Caco-2 (cell line): Measurements from ENCODE around the gene PLEKHG5. TPM values are rescaled to one million over a fixed set of nuclear protein-coding genes. Genes with fewer than 3 reads are reported as not detected.

Experiments used
- BruUV-seq: library from RNA; stranded (reverse); fragments of 400-500 nt; replicated peaks from 2 replicates; lab custom pipeline; 2021; lab: Mats Ljungman, UMichigan
- CTCF ChIA-PET: fragments of 300-600 bp; sonication (Branson Sonifier 250); formaldehyde crosslinking; loops from one replicate; lab custom pipeline; 2022; ENCODE audit warnings: antibody characterized with exemption; lab: Charles Lee
- POLR2A ChIA-PET: fragments of 300-600 bp; sonication (Branson Sonifier 250); formaldehyde crosslinking; loops from one replicate; lab custom pipeline; 2022; ENCODE audit warnings: antibody characterized with exemption; lab: Charles Lee
- DNase-seq, 2 experiments: peaks; one replicate each; pipeline versions ENCODE4 v3.0.0 to v3.0.0-alpha.2; 2020 to 2022
- H3K27me3 ChIP-seq: replicated peaks from 2 replicates; pipeline ENCODE4 v1.6.0; 2011; ENCODE audit warnings: low read length; ENCODE audit not compliant: control insufficient read depth, insufficient read depth
- H3K36me3 ChIP-seq: 2 replicates; pipeline ENCODE4 v1.5.1; 2011; ENCODE audit warnings: low read length; ENCODE audit not compliant: control insufficient read depth, insufficient read depth
- H3K4me1 ChIP-seq: fragments of 250-450 bp; sonication (Bioruptor Pico); 2 replicates; pipeline ENCODE4 v1.5.1; 2020; ENCODE audit warnings: mild to moderate bottlenecking
- H3K4me3 ChIP-seq: 2 replicates; pipeline ENCODE4 v1.5.1; 2011; ENCODE audit warnings: low read depth, mild to moderate bottlenecking, control low read depth, low read length
- H3K9me3 ChIP-seq: fragments of 250-450 bp; sonication (Bioruptor Pico); 2 replicates; pipeline ENCODE4 v1.5.1; 2020; ENCODE audit warnings: mild to moderate bottlenecking, moderate library complexity
- H3K27ac Mint-ChIP-seq: one replicate; pipeline ENCODE4 v1.8.0; 2022; ENCODE audit warnings: mixed read lengths; ENCODE audit not compliant: unreplicated experiment
- H3K27me3 Mint-ChIP-seq: one replicate; pipeline ENCODE4 v1.8.0; 2022; ENCODE audit warnings: mixed read lengths; ENCODE audit not compliant: insufficient read depth, unreplicated experiment
- H3K36me3 Mint-ChIP-seq: one replicate; pipeline ENCODE4 v1.8.0; 2022; ENCODE audit warnings: mild to moderate bottlenecking, mixed read lengths; ENCODE audit not compliant: insufficient read depth, unreplicated experiment
- H3K4me1 Mint-ChIP-seq: one replicate; pipeline ENCODE4 v1.8.0; 2022; ENCODE audit warnings: low read depth, mixed read lengths; ENCODE audit not compliant: unreplicated experiment
- H3K4me3 Mint-ChIP-seq: one replicate; pipeline ENCODE4 v1.8.0; 2022; ENCODE audit warnings: mild to moderate bottlenecking, moderate library complexity, mixed read lengths; ENCODE audit not compliant: unreplicated experiment
- H3K9me3 Mint-ChIP-seq: one replicate; pipeline ENCODE4 v1.8.0; 2022; ENCODE audit warnings: mixed read lengths; ENCODE audit not compliant: unreplicated experiment
- CTCF ChIP-seq, 2 experiments: fragments of 200-600 bp in 1 of 2; IDR thresholded peaks; 1 replicate in 1 of 2; 2 replicates in 1 of 2; pipeline versions ENCODE4 v1.5.1 to v1.8.0; 2011 to 2022; ENCODE audit warnings: antibody characterized with exemption in 1 of 2, control low read depth in 1 of 2, inconsistent platforms in 1 of 2, low read depth in 1 of 2, low read length in 1 of 2, mild to moderate bottlenecking in 1 of 2, moderate library complexity in 1 of 2; ENCODE audit not compliant: insufficient read depth in 1 of 2, severe bottlenecking in 1 of 2, unreplicated experiment in 1 of 2
- intact Hi-C: fragments of 100-400 bp; cut with micrococcal nuclease; formaldehyde crosslinking; loops from one replicate; pipeline ENCODE4 v1.10.0; 2022; ENCODE audit not compliant: unreplicated experiment
- total RNA-seq: library from RNA; stranded (reverse); gene quantifications from 2 replicates; pipeline ENCODE4 v1.2.3, GENCODE V29; 2022

PLEKHG5 gene
- total RNA-seq, 1 experiment from 2014 or later = 12.2 TPM

DNA sequence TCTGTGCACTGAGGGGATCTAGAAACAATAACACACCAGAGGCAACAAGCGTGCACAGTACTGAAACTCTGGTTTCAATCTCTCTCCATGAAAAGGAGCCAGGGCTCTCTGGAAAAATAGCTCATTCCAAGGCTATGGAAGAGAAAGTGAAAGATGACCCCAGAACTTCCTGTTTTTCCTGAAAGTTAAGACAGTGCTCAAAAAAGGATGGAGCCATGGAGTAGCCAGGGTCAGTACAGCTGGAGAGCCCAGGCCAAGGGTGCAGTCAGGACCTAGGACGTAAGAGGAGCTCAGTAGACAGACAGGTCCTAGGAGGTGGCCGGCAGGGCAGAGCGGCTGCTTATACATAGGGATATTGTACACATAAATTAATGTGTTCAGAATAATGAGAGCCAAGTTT is 43.7 kb upstream of the PLEKHG5 start:
- Mint-ChIP-seq H3K4me3 (no peak overlapping the region), H3K9me3 (no peaks in the 10 kb centered on the region), H3K27ac (no peak overlapping the region), H3K4me1 (no peaks in the 10 kb centered on the region), H3K36me3 (peaks cover 56% of the 10 kb centered on the region), H3K27me3 (no peaks in the 10 kb centered on the region)
- POLR2A ChIA-PET = no interaction called here
- no TSS peak for BruUV-seq
- no peaks in the 10 kb centered on the region for H3K4me1 ChIP-seq
- CTCF ChIA-PET = no interaction called here
- intact Hi-C loops = no loop called here
- H3K4me3 ChIP-seq = no peak overlapping the region
- no peak for TF ChIP-seq CTCF (IDR thresholded peaks at IDR 0.05; ENCODE audit: insufficient read depth in 1 of 2, low read depth in 1 of 2, low read length in 1 of 2, severe bottlenecking in 1 of 2, unreplicated experiment in 1 of 2)
- H3K9me3 ChIP-seq = no peaks in the 10 kb centered on the region
- H3K36me3 ChIP-seq = no peaks in the 10 kb centered on the region; the same call in 1 of the 2 replicates
- no peaks in the 10 kb centered on the region for H3K27me3 ChIP-seq
- no peak for DNase-seq

DNA sequence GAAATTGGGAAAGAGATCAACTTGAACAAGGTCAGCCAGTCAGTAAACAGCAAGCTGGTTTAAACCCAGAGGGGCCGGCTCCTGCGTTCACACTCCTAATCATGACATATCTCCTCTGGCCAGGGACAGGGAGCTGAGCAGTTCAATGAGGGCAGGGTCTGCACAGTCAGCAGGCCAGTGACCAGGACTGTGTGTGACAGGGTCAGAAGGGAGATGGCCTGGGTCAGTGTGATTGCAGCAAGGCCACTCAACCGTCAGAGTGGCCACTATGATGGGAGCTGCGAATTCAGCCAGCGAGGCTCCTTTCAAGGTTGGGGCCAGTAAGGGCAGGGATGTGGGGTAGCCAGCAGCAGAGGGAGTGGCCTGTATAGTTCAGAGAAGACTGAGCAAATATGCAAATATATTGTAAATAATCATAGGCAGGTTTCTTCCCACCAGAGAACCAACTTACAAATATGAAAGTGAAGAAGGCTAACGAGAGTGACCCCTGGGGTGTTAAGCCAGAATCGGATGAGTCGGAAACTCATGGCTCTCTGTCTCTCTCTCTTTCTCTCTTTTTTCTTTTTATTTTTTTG is 42.9 kb upstream of the PLEKHG5 start:
- intact Hi-C loops = no loop called here
- no peak overlapping the region for H3K4me3 ChIP-seq
- Mint-ChIP-seq H3K4me1 (no peaks in the 10 kb centered on the region), H3K4me3 (no peak overlapping the region), H3K9me3 (no peaks in the 10 kb centered on the region), H3K36me3 (peaks cover 51% of the 10 kb centered on the region), H3K27ac (no peak overlapping the region), H3K27me3 (no peaks in the 10 kb centered on the region)
- TF ChIP-seq CTCF (IDR thresholded peaks at IDR 0.05; ENCODE audit: insufficient read depth in 1 of 2, low read depth in 1 of 2, low read length in 1 of 2, severe bottlenecking in 1 of 2, unreplicated experiment in 1 of 2) = no peak
- no peaks in the 10 kb centered on the region for H3K9me3 ChIP-seq
- no peaks in the 10 kb centered on the region for H3K27me3 ChIP-seq
- ChIA-PET CTCF (no interaction called here), POLR2A (no interaction called here)
- DNase-seq = no peak
- no TSS peak for BruUV-seq
- H3K36me3 ChIP-seq = no peaks in the 10 kb centered on the region; the same call in 1 of the 2 replicates
- no peaks in the 10 kb centered on the region for H3K4me1 ChIP-seq

DNA sequence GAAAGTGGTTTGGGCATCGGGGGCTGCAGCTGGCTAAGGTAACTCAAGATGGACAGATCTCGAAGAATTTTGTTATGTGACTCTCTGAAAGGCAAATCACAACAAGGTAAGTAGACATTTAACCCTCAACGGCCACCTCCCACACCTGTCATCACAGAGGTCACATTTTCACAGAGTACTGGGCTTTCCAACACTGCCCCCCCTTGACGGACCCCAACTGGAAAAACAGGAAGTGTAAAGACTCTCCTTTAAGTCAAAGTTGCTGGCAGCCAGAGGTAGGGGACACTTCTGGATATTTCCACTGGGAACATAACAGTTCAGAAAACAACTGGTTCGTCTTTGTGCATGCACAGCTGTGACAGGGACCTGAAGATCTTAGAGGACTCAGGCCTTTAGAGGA is 40.5 kb upstream of the PLEKHG5 start:
- DNase-seq = no peak
- POLR2A ChIA-PET = no interaction called here
- H3K4me3 Mint-ChIP-seq = no peak overlapping the region
- CTCF ChIA-PET = no interaction called here
- Histone ChIP-seq H3K9me3 (no peaks in the 10 kb centered on the region), H3K4me1 (no peaks in the 10 kb centered on the region), H3K36me3 (no peaks in the 10 kb centered on the region; the same call in none of the 2 replicates), H3K27me3 (no peaks in the 10 kb centered on the region), H3K4me3 (no peak overlapping the region)
- intact Hi-C loops = no loop called here
- BruUV-seq = no TSS peak
- no peak for TF ChIP-seq CTCF (IDR thresholded peaks at IDR 0.05; ENCODE audit: insufficient read depth in 1 of 2, low read depth in 1 of 2, low read length in 1 of 2, severe bottlenecking in 1 of 2, unreplicated experiment in 1 of 2)
- H3K36me3 Mint-ChIP-seq = peaks cover 52% of the 10 kb centered on the region
- no peaks in the 10 kb centered on the region for H3K27me3 Mint-ChIP-seq
- H3K9me3 Mint-ChIP-seq = no peaks in the 10 kb centered on the region
- no peak overlapping the region for H3K27ac Mint-ChIP-seq
- no peaks in the 10 kb centered on the region for H3K4me1 Mint-ChIP-seq
